SK-N-SH (cell line): Measurements from ENCODE around the gene PLIN4.

Source experiments
- EP300 ChIP-seq, 2 experiments: IDR thresholded peaks; 2 replicates each; pipeline versions ENCODE4 v1.4.0 to v1.6.1; 2012; ENCODE audit warnings: borderline replicate concordance in 1 of 2, low read depth in 1 of 2, low read length in 1 of 2
- EZH2phosphoT487 ChIP-seq: fragments of 200-600 bp; sonication (generic); IDR thresholded peaks from 2 replicates; pipeline ENCODE4 v1.6.1; 2017; ENCODE audit warnings: low read depth, mixed run types, mild to moderate bottlenecking, antibody characterized with exemption, moderate library complexity, borderline replicate concordance
- FOXJ3 ChIP-seq: sonication (generic); formaldehyde crosslinking; IDR thresholded peaks from 2 replicates; pipeline ENCODE4 v1.5.1; 2020; ENCODE audit warnings: mild to moderate bottlenecking, missing genetic modification reagents
- POLR2AphosphoS5 ChIP-seq: IDR thresholded peaks from 2 replicates; pipeline ENCODE4 v1.6.1; 2012; ENCODE audit warnings: low read depth, low read length
- RAD21 ChIP-seq: IDR thresholded peaks from 2 replicates; pipeline ENCODE4 v1.6.1; 2012; ENCODE audit warnings: mild to moderate bottlenecking, low read length
- REST ChIP-seq: IDR thresholded peaks from 2 replicates; pipeline ENCODE4 v1.6.1; 2012; ENCODE audit warnings: mild to moderate bottlenecking, low read depth, low read length, moderate library complexity
- YY1 ChIP-seq: IDR thresholded peaks from 2 replicates; pipeline ENCODE4 v1.4.0; 2012; ENCODE audit warnings: low read depth, mild to moderate bottlenecking
- TF ChIP-seq, protein P1 (sequence below): fragments of 200-600 bp; sonication (generic); IDR thresholded peaks from 2 replicates; pipeline ENCODE4 v1.6.1; 2017; ENCODE audit warnings: antibody characterized with exemption, mild to moderate bottlenecking, moderate library complexity

DNA sequence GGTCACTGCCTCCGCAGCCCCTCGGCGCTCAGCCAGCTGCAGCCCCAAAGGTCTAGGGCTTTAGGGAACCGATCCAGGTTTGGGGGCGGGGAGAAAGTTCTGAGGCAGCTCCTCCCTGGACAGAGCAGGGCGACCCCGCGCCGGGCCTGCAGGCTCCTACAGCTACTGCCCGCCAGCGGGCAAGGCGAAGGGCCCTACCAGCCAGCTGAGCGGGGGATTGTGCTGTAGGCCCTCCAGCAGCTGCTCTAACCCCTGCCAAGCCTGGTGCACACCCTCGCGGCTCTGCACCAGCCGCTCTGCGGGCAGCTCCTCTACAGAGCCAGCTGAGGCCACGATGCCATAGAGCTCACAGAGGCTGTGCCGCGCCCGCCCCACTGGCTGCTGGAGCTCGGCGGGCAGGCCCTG lies 14.0 kb downstream of the PLIN4 start:
- no peak for TF ChIP-seq RAD21
- TF ChIP-seq, protein P1, sequence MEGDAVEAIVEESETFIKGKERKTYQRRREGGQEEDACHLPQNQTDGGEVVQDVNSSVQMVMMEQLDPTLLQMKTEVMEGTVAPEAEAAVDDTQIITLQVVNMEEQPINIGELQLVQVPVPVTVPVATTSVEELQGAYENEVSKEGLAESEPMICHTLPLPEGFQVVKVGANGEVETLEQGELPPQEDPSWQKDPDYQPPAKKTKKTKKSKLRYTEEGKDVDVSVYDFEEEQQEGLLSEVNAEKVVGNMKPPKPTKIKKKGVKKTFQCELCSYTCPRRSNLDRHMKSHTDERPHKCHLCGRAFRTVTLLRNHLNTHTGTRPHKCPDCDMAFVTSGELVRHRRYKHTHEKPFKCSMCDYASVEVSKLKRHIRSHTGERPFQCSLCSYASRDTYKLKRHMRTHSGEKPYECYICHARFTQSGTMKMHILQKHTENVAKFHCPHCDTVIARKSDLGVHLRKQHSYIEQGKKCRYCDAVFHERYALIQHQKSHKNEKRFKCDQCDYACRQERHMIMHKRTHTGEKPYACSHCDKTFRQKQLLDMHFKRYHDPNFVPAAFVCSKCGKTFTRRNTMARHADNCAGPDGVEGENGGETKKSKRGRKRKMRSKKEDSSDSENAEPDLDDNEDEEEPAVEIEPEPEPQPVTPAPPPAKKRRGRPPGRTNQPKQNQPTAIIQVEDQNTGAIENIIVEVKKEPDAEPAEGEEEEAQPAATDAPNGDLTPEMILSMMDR: no peak
- no peak for TF ChIP-seq YY1
- TF ChIP-seq EZH2phosphoT487: no peak
- TF ChIP-seq FOXJ3: no peak
- no peak for TF ChIP-seq EP300 (IDR thresholded peaks at IDR 0.05; ENCODE audit: borderline replicate concordance in 1 of 2, low read depth in 1 of 2, low read length in 1 of 2)
- no peak for TF ChIP-seq REST
- no peak for TF ChIP-seq POLR2AphosphoS5
